Caco-2 (cell line): ENCODE data around the gene TF. TPM values are rescaled to one million over a fixed set of nuclear protein-coding genes. Genes with fewer than 3 reads are reported as not detected.

Experiments
- BruUV-seq: library from RNA; stranded (reverse); fragments of 400-500 nt; replicated peaks from 2 replicates; lab custom pipeline; 2021; lab: Mats Ljungman, UMichigan
- CTCF ChIA-PET: fragments of 300-600 bp; sonication (Branson Sonifier 250); formaldehyde crosslinking; loops from one replicate; lab custom pipeline; 2022; ENCODE audit warnings: antibody characterized with exemption; lab: Charles Lee
- POLR2A ChIA-PET: fragments of 300-600 bp; sonication (Branson Sonifier 250); formaldehyde crosslinking; loops from one replicate; lab custom pipeline; 2022; ENCODE audit warnings: antibody characterized with exemption; lab: Charles Lee
- DNase-seq, 2 experiments: peaks; one replicate each; pipeline versions ENCODE4 v3.0.0 to v3.0.0-alpha.2; 2020 to 2022
- H3K27me3 ChIP-seq: replicated peaks from 2 replicates; pipeline ENCODE4 v1.6.0; 2011; ENCODE audit warnings: low read length; ENCODE audit not compliant: control insufficient read depth, insufficient read depth
- H3K36me3 ChIP-seq: 2 replicates; pipeline ENCODE4 v1.5.1; 2011; ENCODE audit warnings: low read length; ENCODE audit not compliant: control insufficient read depth, insufficient read depth
- H3K4me1 ChIP-seq: fragments of 250-450 bp; sonication (Bioruptor Pico); 2 replicates; pipeline ENCODE4 v1.5.1; 2020; ENCODE audit warnings: mild to moderate bottlenecking
- H3K4me3 ChIP-seq: 2 replicates; pipeline ENCODE4 v1.5.1; 2011; ENCODE audit warnings: low read depth, mild to moderate bottlenecking, control low read depth, low read length
- H3K9me3 ChIP-seq: fragments of 250-450 bp; sonication (Bioruptor Pico); 2 replicates; pipeline ENCODE4 v1.5.1; 2020; ENCODE audit warnings: mild to moderate bottlenecking, moderate library complexity
- H3K27ac Mint-ChIP-seq: one replicate; pipeline ENCODE4 v1.8.0; 2022; ENCODE audit warnings: mixed read lengths; ENCODE audit not compliant: unreplicated experiment
- H3K27me3 Mint-ChIP-seq: one replicate; pipeline ENCODE4 v1.8.0; 2022; ENCODE audit warnings: mixed read lengths; ENCODE audit not compliant: insufficient read depth, unreplicated experiment
- H3K36me3 Mint-ChIP-seq: one replicate; pipeline ENCODE4 v1.8.0; 2022; ENCODE audit warnings: mild to moderate bottlenecking, mixed read lengths; ENCODE audit not compliant: insufficient read depth, unreplicated experiment
- H3K4me1 Mint-ChIP-seq: one replicate; pipeline ENCODE4 v1.8.0; 2022; ENCODE audit warnings: low read depth, mixed read lengths; ENCODE audit not compliant: unreplicated experiment
- H3K4me3 Mint-ChIP-seq: one replicate; pipeline ENCODE4 v1.8.0; 2022; ENCODE audit warnings: mild to moderate bottlenecking, moderate library complexity, mixed read lengths; ENCODE audit not compliant: unreplicated experiment
- H3K9me3 Mint-ChIP-seq: one replicate; pipeline ENCODE4 v1.8.0; 2022; ENCODE audit warnings: mixed read lengths; ENCODE audit not compliant: unreplicated experiment
- CTCF ChIP-seq, 2 experiments: fragments of 200-600 bp in 1 of 2; IDR thresholded peaks; 1 replicate in 1 of 2; 2 replicates in 1 of 2; pipeline versions ENCODE4 v1.5.1 to v1.8.0; 2011 to 2022; ENCODE audit warnings: antibody characterized with exemption in 1 of 2, control low read depth in 1 of 2, inconsistent platforms in 1 of 2, low read depth in 1 of 2, low read length in 1 of 2, mild to moderate bottlenecking in 1 of 2, moderate library complexity in 1 of 2; ENCODE audit not compliant: insufficient read depth in 1 of 2, severe bottlenecking in 1 of 2, unreplicated experiment in 1 of 2
- intact Hi-C: fragments of 100-400 bp; cut with micrococcal nuclease; formaldehyde crosslinking; loops from one replicate; pipeline ENCODE4 v1.10.0; 2022; ENCODE audit not compliant: unreplicated experiment
- total RNA-seq: library from RNA; stranded (reverse); gene quantifications from 2 replicates; pipeline ENCODE4 v1.2.3, GENCODE V29; 2022

TF gene
- total RNA-seq, 1 experiment from 2014 or later = 23.4 TPM

- Histone ChIP-seq H3K4me3 (no peak overlapping the region), H3K27me3 (no peaks in the 10 kb centered on the region), H3K9me3 (no peaks in the 10 kb centered on the region; the same call in 1 of the 2 replicates), H3K36me3 (no peaks in the 10 kb centered on the region), H3K4me1 (peaks cover 7% of the 10 kb centered on the region; the same call in 1 of the 2 replicates)
- H3K9me3 Mint-ChIP-seq = no peaks in the 10 kb centered on the region
- no peaks in the 10 kb centered on the region for H3K27me3 Mint-ChIP-seq
- POLR2A ChIA-PET = no interaction called here
- BruUV-seq = no TSS peak
- no peak overlapping the region for H3K27ac Mint-ChIP-seq
- CTCF ChIA-PET = no interaction called here
- intact Hi-C loops = no loop called here
- no peak for DNase-seq
- no peak overlapping the region for H3K4me3 Mint-ChIP-seq
- no peak for TF ChIP-seq CTCF (IDR thresholded peaks at IDR 0.05; ENCODE audit: insufficient read depth in 1 of 2, low read depth in 1 of 2, low read length in 1 of 2, severe bottlenecking in 1 of 2, unreplicated experiment in 1 of 2)
- H3K36me3 Mint-ChIP-seq = no peaks in the 10 kb centered on the region
- H3K4me1 Mint-ChIP-seq = peaks cover 12% of the 10 kb centered on the region
Observed at GRCh38 chr3:133799794-133800585, 53.8 kb downstream of the TF start.

- no TSS peak for BruUV-seq
Observed at GRCh38 chr3:133803469-133803868, 57.3 kb downstream of the TF start.

GRCh38 chr3:133804896-133805295, 58.7 kb downstream of the TF start:
- CTCF ChIA-PET = no interaction called here
- Histone ChIP-seq H3K36me3 (no peaks in the 10 kb centered on the region), H3K4me3 (peak overlapping the region; percentile 60), H3K9me3 (no peaks in the 10 kb centered on the region), H3K4me1 (no peaks in the 10 kb centered on the region), H3K27me3 (no peaks in the 10 kb centered on the region)
- Mint-ChIP-seq H3K4me3 (peak overlapping the region; percentile 93), H3K4me1 (peaks cover 8% of the 10 kb centered on the region), H3K27me3 (no peaks in the 10 kb centered on the region), H3K27ac (peak overlapping the region; percentile 93), H3K9me3 (no peaks in the 10 kb centered on the region), H3K36me3 (peaks cover 23% of the 10 kb centered on the region)
- BruUV-seq = TSS peak; percentile 27
- intact Hi-C loops = loop anchor here (5.0 kb wide), 1 partner anchor 73 kb away; no protein-coding TSS in a partner anchor
- TF ChIP-seq CTCF (IDR thresholded peaks at IDR 0.05; ENCODE audit: insufficient read depth in 1 of 2, low read depth in 1 of 2, low read length in 1 of 2, severe bottlenecking in 1 of 2, unreplicated experiment in 1 of 2) = no peak
- POLR2A ChIA-PET = no interaction called here
- DNase-seq = no peak

More at GRCh38 chr3:133803469-133803868, 57.3 kb downstream of the TF start:
- Mint-ChIP-seq H3K27ac (no peak overlapping the region), H3K4me1 (peaks cover 8% of the 10 kb centered on the region), H3K9me3 (no peaks in the 10 kb centered on the region), H3K4me3 (no peak overlapping the region), H3K36me3 (peaks cover 15% of the 10 kb centered on the region), H3K27me3 (no peaks in the 10 kb centered on the region)
- Histone ChIP-seq H3K4me3 (no peak overlapping the region), H3K27me3 (no peaks in the 10 kb centered on the region), H3K4me1 (no peaks in the 10 kb centered on the region), H3K36me3 (no peaks in the 10 kb centered on the region), H3K9me3 (no peaks in the 10 kb centered on the region)
- CTCF ChIA-PET = no interaction called here
- intact Hi-C loops = no loop called here
- no peak for TF ChIP-seq CTCF (IDR thresholded peaks at IDR 0.05; ENCODE audit: insufficient read depth in 1 of 2, low read depth in 1 of 2, low read length in 1 of 2, severe bottlenecking in 1 of 2, unreplicated experiment in 1 of 2)
- POLR2A ChIA-PET = no interaction called here
- DNase-seq = no peak
